HEK293 (cell line): ENCODE data around the gene C9orf85.

Experiments
- CTCF ChIA-PET: fragments of 350-600 bp; formaldehyde crosslinking; extraction: SDS; loops from one replicate; lab custom pipeline; 2021; ENCODE audit warnings: antibody characterized with exemption; lab: Yijun Ruan, JAX
- POLR2A ChIA-PET: fragments of 300-600 bp; formaldehyde crosslinking; extraction: SDS; loops from one replicate; lab custom pipeline; 2020; ENCODE audit warnings: antibody characterized with exemption, inconsistent platforms; lab: Yijun Ruan, JAX
- H3K27ac ChIP-seq: fragments of 200-500 bp; sonication (Bioruptor generic); 2 replicates; pipeline ENCODE4 v1.5.1; 2014; ENCODE audit warnings: low read depth, low read length, control low read depth, inconsistent platforms; ENCODE audit errors: extremely low read depth
- H3K36me3 ChIP-seq, 2 experiments: fragments of 200-500 bp in 1 of 2; sonication (Bioruptor generic) in 1 of 2; 1 replicate in 1 of 2; 2 replicates in 1 of 2; pipeline ENCODE4 v1.5.1; 2014 to 2017; ENCODE audit warnings: inconsistent platforms in 2 of 2, low read length in 2 of 2; ENCODE audit not compliant: control insufficient read depth in 2 of 2, insufficient read depth in 1 of 2
- H3K4me1 ChIP-seq: fragments of 200-500 bp; sonication (Bioruptor generic); 2 replicates; pipeline ENCODE4 v1.5.1; 2014; ENCODE audit warnings: mild to moderate bottlenecking, low read length, inconsistent platforms; ENCODE audit not compliant: control insufficient read depth, insufficient read depth
- H3K4me3 ChIP-seq: 2 replicates; pipeline ENCODE4 v1.5.1; 2011; ENCODE audit warnings: low read depth, mild to moderate bottlenecking, control low read depth, low read length, moderate library complexity
- H3K9me3 ChIP-seq: fragments of 200-500 bp; sonication (Bioruptor generic); 2 replicates; pipeline ENCODE4 v1.5.1; 2014; ENCODE audit warnings: low read depth, low read length, inconsistent platforms; ENCODE audit not compliant: control insufficient read depth, insufficient read depth
- GLIS1 ChIP-seq: fragments of 450-650 bp; formaldehyde crosslinking; IDR thresholded peaks from 2 replicates; pipeline ENCODE4 v1.5.1; 2016; ENCODE audit warnings: missing biosample characterization, missing genetic modification characterization
- GLIS2 ChIP-seq: fragments of 450-650 bp; formaldehyde crosslinking; IDR thresholded peaks from 2 replicates; pipeline ENCODE4 v1.5.1; 2016; ENCODE audit warnings: missing biosample characterization, missing genetic modification characterization
- HOXA7 ChIP-seq: sonication (generic); formaldehyde crosslinking; IDR thresholded peaks from 2 replicates; pipeline ENCODE4 v1.8.1; 2022; ENCODE audit warnings: missing genetic modification reagents, borderline replicate concordance
- KLF16 ChIP-seq: fragments of 450-650 bp; formaldehyde crosslinking; IDR thresholded peaks from 2 replicates; pipeline ENCODE4 v1.5.1; 2017; ENCODE audit warnings: missing biosample characterization, missing genetic modification characterization
- SP3 ChIP-seq: fragments of 450-650 bp; formaldehyde crosslinking; IDR thresholded peaks from 2 replicates; pipeline ENCODE4 v1.5.1; 2016; ENCODE audit warnings: missing biosample characterization, missing genetic modification characterization
- ZBTB17 ChIP-seq: fragments of 450-650 bp; formaldehyde crosslinking; IDR thresholded peaks from 2 replicates; pipeline ENCODE4 v1.5.1; 2016; ENCODE audit warnings: missing biosample characterization, missing genetic modification characterization
- ZBTB21 ChIP-seq: fragments of 450-650 bp; formaldehyde crosslinking; IDR thresholded peaks from 2 replicates; pipeline ENCODE4 v1.5.1; 2017; ENCODE audit warnings: missing biosample characterization, missing genetic modification characterization
- ZFHX2 ChIP-seq: fragments of 450-650 bp; formaldehyde crosslinking; conservative IDR thresholded peaks from 2 replicates; pipeline ENCODE4 v1.5.1; 2016; ENCODE audit warnings: missing biosample characterization, missing genetic modification characterization
- ZNF138 ChIP-seq: fragments of 450-650 bp; formaldehyde crosslinking; IDR thresholded peaks from 2 replicates; pipeline ENCODE4 v1.5.1; 2016; ENCODE audit warnings: missing biosample characterization, missing genetic modification characterization, borderline replicate concordance
- ZNF214 ChIP-seq: fragments of 450-650 bp; formaldehyde crosslinking; IDR thresholded peaks from 2 replicates; pipeline ENCODE4 v1.5.1; 2017; ENCODE audit warnings: missing biosample characterization, mild to moderate bottlenecking, missing genetic modification characterization, borderline replicate concordance
- ZNF335 ChIP-seq: fragments of 450-650 bp; formaldehyde crosslinking; conservative IDR thresholded peaks from 2 replicates; pipeline ENCODE4 v1.5.1; 2016; ENCODE audit warnings: missing biosample characterization, missing genetic modification characterization
- ZNF354C ChIP-seq: fragments of 450-650 bp; formaldehyde crosslinking; IDR thresholded peaks from 2 replicates; pipeline ENCODE4 v1.5.1; 2016; ENCODE audit warnings: missing biosample characterization, missing genetic modification characterization, low read depth, borderline replicate concordance
- ZNF366 ChIP-seq: fragments of 450-650 bp; formaldehyde crosslinking; conservative IDR thresholded peaks from 2 replicates; pipeline ENCODE4 v1.5.1; 2016; ENCODE audit warnings: missing biosample characterization, missing genetic modification characterization
- ZNF521 ChIP-seq: fragments of 450-650 bp; formaldehyde crosslinking; IDR thresholded peaks from 2 replicates; pipeline ENCODE4 v1.5.1; 2017; ENCODE audit warnings: missing biosample characterization, mild to moderate bottlenecking, missing genetic modification characterization
- ZNF560 ChIP-seq: fragments of 450-650 bp; formaldehyde crosslinking; IDR thresholded peaks from 2 replicates; pipeline ENCODE4 v1.5.1; 2017; ENCODE audit warnings: missing biosample characterization, missing genetic modification characterization, borderline replicate concordance
- ZNF596 ChIP-seq: fragments of 450-650 bp; IDR thresholded peaks from 2 replicates; pipeline ENCODE4 v1.5.0; 2018; ENCODE audit warnings: missing biosample characterization, mild to moderate bottlenecking, missing genetic modification characterization, moderate library complexity
- ZNF610 ChIP-seq: fragments of 450-650 bp; formaldehyde crosslinking; IDR thresholded peaks from 2 replicates; pipeline ENCODE4 v1.5.1; 2016; ENCODE audit warnings: missing biosample characterization, missing genetic modification characterization, borderline replicate concordance
- ZNF658 ChIP-seq: fragments of 450-650 bp; formaldehyde crosslinking; IDR thresholded peaks from 2 replicates; pipeline ENCODE4; 2016; ENCODE audit warnings: missing biosample characterization, missing genetic modification characterization
- TF ChIP-seq, protein P1 (sequence below): fragments of 450-650 bp; formaldehyde crosslinking; IDR thresholded peaks from 2 replicates; pipeline ENCODE4 v1.5.1; 2016; ENCODE audit warnings: missing biosample characterization, missing genetic modification characterization
- TF ChIP-seq, protein P2 (sequence below): fragments of 450-650 bp; formaldehyde crosslinking; IDR thresholded peaks from 2 replicates; pipeline ENCODE4 v1.5.1; 2016; ENCODE audit warnings: missing biosample characterization, missing genetic modification characterization, low read depth
- TF ChIP-seq, protein P3 (sequence below): fragments of 450-650 bp; formaldehyde crosslinking; IDR thresholded peaks from 2 replicates; pipeline ENCODE4 v1.5.1; 2017; ENCODE audit warnings: missing biosample characterization, missing genetic modification characterization
- TF ChIP-seq, protein P4 (sequence below): fragments of 450-650 bp; formaldehyde crosslinking; IDR thresholded peaks from 2 replicates; pipeline ENCODE4 v1.5.1; 2016; ENCODE audit warnings: missing biosample characterization, missing genetic modification characterization
- TF ChIP-seq, protein P5 (sequence below): fragments of 450-650 bp; IDR thresholded peaks from 2 replicates; pipeline ENCODE4 v1.5.1; 2018; ENCODE audit warnings: missing biosample characterization, missing genetic modification characterization

The C9orf85 gene

GRCh38 chr9:71890042-71890679 lies 21.3 kb upstream of the C9orf85 start:
- no peak overlapping the region for H3K27ac ChIP-seq
- no peak overlapping the region for H3K4me3 ChIP-seq
- no peaks in the 10 kb centered on the region for H3K9me3 ChIP-seq
- TF ChIP-seq ZBTB17 (tag by site-specific recombination) = no peak
- H3K36me3 ChIP-seq = no peaks in the 10 kb centered on the region
- CTCF ChIA-PET = interaction anchor here (0.6 to 0.7 kb wide), 2 partner anchors 22 to 135 kb away, joined by 3 to 4 read pairs; no protein-coding TSS in a partner anchor
- POLR2A ChIA-PET = interaction anchor here (1.8 kb wide), 1 partner anchor 21 kb away, joined by 6 read pairs; the partner anchor contains the start of genes ABHD17B and C9orf85
- no peaks in the 10 kb centered on the region for H3K4me1 ChIP-seq

DNA sequence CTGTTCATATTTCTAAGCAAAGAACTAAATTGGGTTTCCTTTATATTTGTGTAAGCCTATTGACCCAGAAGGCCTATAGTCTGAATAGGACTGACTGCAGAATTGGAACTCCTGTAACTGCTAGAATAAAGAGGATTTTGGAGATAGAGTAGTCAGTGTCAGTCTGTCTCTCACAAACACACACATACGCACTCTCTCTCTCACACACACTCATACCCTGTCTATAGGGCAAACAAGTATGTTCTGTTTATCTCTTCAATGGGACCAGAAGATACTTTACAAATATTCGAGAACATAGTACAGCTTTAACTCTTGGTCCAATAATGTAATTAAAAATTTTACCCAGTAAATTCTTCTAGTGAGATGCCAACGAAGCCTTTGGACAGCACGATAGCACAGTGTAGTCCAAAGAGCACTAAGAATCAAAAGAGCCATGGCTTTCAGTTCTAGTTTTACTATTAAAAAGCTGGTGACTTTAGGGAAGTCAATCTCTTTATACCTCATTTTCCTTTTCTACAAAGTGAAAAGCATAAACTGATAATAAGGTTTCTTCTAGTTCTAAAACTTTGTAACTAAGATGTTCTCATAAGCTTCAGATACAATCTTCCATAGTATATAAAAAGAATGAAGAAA lies 19.8 kb upstream of the C9orf85 start:
- Histone ChIP-seq H3K9me3 (no peaks in the 10 kb centered on the region), H3K36me3 (no peaks in the 10 kb centered on the region), H3K4me1 (no peaks in the 10 kb centered on the region), H3K4me3 (no peak overlapping the region), H3K27ac (no peak overlapping the region)
- TF ChIP-seq, protein P1, sequence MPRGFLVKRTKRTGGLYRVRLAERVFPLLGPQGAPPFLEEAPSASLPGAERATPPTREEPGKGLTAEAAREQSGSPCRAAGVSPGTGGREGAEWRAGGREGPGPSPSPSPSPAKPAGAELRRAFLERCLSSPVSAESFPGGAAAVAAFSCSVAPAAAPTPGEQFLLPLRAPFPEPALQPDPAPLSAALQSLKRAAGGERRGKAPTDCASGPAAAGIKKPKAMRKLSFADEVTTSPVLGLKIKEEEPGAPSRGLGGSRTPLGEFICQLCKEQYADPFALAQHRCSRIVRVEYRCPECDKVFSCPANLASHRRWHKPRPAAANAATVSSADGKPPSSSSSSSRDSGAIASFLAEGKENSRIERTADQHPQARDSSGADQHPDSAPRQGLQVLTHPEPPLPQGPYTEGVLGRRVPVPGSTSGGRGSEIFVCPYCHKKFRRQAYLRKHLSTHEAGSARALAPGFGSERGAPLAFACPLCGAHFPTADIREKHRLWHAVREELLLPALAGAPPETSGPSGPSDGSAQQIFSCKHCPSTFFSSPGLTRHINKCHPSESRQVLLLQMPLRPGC (tag by site-specific recombination) = no peak
- no peak for TF ChIP-seq ZNF610 (tag by site-specific recombination)
- TF ChIP-seq ZNF596 = no peak
- TF ChIP-seq, protein P2, sequence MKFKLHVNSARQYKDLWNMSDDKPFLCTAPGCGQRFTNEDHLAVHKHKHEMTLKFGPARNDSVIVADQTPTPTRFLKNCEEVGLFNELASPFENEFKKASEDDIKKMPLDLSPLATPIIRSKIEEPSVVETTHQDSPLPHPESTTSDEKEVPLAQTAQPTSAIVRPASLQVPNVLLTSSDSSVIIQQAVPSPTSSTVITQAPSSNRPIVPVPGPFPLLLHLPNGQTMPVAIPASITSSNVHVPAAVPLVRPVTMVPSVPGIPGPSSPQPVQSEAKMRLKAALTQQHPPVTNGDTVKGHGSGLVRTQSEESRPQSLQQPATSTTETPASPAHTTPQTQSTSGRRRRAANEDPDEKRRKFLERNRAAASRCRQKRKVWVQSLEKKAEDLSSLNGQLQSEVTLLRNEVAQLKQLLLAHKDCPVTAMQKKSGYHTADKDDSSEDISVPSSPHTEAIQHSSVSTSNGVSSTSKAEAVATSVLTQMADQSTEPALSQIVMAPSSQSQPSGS = no peak
- no peak for TF ChIP-seq GLIS1 (tag by site-specific recombination)
- TF ChIP-seq ZNF335 (tag by site-specific recombination) = no peak
- no peak for TF ChIP-seq SP3
- no peak for TF ChIP-seq ZNF138 (tag by site-specific recombination)
- TF ChIP-seq ZBTB21 (tag by site-specific recombination) = no peak
- TF ChIP-seq KLF16 = no peak
- TF ChIP-seq ZNF521 (tag by site-specific recombination) = no peak
- no peak for TF ChIP-seq ZNF366 (tag by site-specific recombination)
- TF ChIP-seq ZNF354C (tag by site-specific recombination) = no peak
- no peak for TF ChIP-seq ZNF560 (tag by site-specific recombination)
- no peak for TF ChIP-seq HOXA7 (CRISPR knock-in tag)
- POLR2A ChIA-PET = interaction anchor here (0.6 to 1.0 kb wide), 2 partner anchors 20 to 474 kb away, joined by 4 to 5 read pairs; partner anchors contain the start of genes ABHD17B and C9orf85
- CTCF ChIA-PET = interaction anchor here (0.5 to 1.0 kb wide), 3 partner anchors 65 to 606 kb away, joined by 3 read pairs; no protein-coding TSS in a partner anchor

- H3K4me1 ChIP-seq = no peaks in the 10 kb centered on the region
- TF ChIP-seq GLIS2 (tag by site-specific recombination) (no peak), ZFHX2 (no peak), ZNF214 (tag by site-specific recombination) (no peak), ZNF658 (tag by site-specific recombination) (no peak)
- TF ChIP-seq, protein P3, sequence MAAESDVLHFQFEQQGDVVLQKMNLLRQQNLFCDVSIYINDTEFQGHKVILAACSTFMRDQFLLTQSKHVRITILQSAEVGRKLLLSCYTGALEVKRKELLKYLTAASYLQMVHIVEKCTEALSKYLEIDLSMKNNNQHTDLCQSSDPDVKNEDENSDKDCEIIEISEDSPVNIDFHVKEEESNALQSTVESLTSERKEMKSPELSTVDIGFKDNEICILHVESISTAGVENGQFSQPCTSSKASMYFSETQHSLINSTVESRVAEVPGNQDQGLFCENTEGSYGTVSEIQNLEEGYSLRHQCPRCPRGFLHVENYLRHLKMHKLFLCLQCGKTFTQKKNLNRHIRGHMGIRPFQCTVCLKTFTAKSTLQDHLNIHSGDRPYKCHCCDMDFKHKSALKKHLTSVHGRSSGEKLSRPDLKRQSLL (tag by site-specific recombination) = no peak
- TF ChIP-seq, protein P4, sequence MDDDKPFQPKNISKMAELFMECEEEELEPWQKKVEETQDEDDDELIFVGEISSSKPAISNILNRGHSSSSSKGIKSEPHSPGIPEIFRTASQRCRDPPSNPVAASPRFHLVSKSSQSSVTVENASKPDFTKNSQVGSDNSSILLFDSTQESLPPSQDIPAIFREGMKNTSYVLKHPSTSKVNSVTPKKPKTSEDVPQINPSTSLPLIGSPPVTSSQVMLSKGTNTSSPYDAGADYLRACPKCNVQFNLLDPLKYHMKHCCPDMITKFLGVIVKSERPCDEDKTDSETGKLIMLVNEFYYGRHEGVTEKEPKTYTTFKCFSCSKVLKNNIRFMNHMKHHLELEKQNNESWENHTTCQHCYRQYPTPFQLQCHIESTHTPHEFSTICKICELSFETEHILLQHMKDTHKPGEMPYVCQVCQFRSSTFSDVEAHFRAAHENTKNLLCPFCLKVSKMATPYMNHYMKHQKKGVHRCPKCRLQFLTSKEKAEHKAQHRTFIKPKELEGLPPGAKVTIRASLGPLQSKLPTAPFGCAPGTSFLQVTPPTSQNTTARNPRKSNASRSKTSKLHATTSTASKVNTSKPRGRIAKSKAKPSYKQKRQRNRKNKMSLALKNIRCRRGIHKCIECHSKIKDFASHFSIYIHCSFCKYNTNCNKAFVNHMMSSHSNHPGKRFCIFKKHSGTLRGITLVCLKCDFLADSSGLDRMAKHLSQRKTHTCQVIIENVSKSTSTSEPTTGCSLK (tag by site-specific recombination) = no peak
- TF ChIP-seq, protein P5, sequence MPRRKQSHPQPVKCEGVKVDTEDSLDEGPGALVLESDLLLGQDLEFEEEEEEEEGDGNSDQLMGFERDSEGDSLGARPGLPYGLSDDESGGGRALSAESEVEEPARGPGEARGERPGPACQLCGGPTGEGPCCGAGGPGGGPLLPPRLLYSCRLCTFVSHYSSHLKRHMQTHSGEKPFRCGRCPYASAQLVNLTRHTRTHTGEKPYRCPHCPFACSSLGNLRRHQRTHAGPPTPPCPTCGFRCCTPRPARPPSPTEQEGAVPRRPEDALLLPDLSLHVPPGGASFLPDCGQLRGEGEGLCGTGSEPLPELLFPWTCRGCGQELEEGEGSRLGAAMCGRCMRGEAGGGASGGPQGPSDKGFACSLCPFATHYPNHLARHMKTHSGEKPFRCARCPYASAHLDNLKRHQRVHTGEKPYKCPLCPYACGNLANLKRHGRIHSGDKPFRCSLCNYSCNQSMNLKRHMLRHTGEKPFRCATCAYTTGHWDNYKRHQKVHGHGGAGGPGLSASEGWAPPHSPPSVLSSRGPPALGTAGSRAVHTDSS (tag by site-specific recombination) = no peak
Measured at GRCh38 chr9:71895117-71895516, 16.3 kb upstream of the C9orf85 start.

More at GRCh38 chr9:71895117-71895516, 16.3 kb upstream of the C9orf85 start:
- Histone ChIP-seq H3K9me3 (no peaks in the 10 kb centered on the region), H3K36me3 (no peaks in the 10 kb centered on the region), H3K27ac (no peak overlapping the region), H3K4me3 (no peak overlapping the region)
- CTCF ChIA-PET = interaction anchor here (1.2 kb wide), 2 partner anchors 74 to 291 kb away, joined by 3 to 4 read pairs; no protein-coding TSS in a partner anchor
- POLR2A ChIA-PET = interaction anchor here (0.7 to 1.3 kb wide), 2 partner anchors 14 to 16 kb away, joined by 3 to 9 read pairs; partner anchors contain the start of genes ABHD17B and C9orf85
